DMS 273 treated with DMSO at 0.1 percent for 48 hours (cell line): ENCODE results near the gene SORCS2.

Experiments used
- DNase-seq: peaks from one replicate; lab custom pipeline; 2025; lab: John Stamatoyannopoulos, UW

Gene SORCS2

DNA sequence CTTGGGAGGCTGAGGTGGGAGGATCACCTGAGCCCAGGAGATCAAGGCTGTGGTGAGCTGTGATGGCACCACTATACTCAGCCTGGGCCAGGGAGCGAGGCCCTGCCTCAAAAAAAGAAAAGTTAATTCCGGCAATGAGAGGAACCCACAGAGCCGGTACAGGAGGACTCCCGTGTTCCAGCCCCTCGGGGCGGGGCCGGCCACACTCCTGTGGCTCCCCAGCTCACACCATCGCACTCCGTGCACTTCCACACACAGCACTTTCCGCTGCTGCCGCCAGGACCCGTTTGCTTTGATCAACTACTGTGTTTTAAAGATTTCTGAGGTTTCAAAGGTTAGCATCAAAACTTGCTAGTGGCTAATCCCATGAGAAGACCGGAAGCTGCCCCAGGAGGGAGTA lies 575.6 kb downstream of the SORCS2 start:
- no peak for DNase-seq

DNA sequence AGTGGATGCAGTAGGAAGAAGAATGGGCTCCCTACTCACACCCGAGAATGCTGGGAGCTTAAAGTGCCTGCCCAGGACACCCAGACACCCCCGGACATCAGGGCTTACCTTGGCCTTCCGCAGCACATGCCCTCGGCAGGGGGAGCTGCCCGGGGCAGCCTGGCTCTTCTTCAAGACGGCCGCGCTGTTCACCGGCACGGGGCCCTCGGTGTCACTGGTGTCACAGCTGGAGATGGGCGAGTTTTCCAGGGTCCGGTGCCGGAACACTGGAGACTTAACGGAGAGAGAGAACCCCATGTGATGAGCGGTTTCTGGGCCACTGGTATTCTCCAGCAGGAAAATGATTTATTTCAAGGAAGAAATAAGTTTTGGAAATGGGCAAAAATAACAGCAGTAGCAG lies 576.4 kb downstream of the SORCS2 start:
- no peak for DNase-seq

DNA sequence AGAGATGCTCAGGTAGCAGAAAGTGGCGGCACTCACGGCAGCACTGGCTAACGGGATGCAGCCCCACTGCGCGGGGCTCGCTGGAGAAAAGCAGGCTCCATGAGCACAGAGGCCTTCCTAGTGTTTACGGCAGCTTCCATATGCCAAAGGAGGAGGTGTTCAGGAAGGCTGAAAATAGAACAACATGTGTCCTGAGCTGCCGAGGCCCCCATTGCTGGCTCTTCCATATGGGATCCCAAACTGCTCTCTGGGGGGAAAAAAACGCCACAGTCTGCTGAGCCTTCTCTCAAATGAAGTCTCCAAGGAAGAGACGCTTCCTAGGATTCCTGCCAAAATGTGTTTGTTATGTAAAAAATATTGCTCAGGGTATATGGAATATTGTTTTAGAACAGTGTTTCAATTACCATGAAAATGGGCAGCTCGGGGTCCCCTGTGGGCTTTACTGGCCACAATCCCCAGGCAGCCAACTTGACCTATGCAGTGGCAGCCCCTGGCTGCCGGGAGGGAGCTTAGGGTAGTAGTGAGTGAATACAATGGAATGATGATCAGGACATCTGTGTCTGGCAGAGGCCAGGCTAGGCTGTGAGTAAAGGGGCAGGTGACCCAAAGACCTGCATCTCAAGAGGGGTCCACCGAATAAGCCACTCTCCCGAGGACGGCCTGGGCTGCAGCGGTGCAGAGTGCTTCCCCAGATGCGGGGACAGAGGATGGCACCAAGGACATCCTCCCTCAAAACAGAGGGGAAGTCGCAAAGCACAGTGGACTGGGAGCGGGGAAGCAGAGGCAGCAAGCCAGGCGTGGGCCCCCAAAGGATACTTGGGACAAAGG lies 577.3 kb downstream of the SORCS2 start:
- DNase-seq, result no peak

DNA sequence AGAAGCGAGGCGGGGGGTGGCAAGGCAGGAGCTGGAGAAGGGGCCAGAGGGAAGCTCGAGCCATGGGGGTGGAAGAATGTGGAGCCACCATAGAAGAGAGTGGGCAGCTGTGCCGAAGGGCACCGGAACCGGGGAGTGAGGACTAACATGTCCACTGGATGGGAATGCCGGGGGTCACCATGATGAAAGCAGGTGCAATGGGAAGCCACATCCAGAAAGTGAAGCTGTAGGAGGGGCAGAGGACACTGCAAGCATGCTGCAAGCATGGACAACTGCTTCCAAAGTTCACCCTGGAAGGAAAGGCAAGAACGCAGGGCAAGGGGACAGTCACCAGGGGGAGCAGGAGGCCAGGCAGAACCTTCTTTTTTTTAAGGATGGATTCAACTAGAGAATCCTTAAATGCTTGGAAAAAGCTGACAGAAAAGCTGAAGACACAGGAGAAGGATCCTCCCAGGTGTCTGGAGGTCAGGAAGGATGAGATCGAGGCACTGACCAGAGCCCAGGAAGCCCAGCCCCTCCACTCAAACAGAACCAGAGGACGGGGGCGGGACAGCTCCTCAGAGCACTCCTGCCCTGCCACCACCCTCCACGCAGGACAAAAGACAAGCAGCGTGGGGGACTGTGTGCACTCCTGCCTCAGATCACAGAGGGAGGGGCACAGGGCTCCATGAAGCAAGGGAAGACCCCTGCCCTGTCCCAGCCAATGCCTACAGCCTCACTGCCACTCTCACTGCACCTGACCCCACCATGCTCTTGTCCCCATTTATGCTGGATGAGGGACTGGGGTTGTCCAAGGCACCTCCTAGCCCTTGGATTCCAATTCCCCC lies 578.1 kb downstream of the SORCS2 start:
- DNase-seq, result no peak

DNA sequence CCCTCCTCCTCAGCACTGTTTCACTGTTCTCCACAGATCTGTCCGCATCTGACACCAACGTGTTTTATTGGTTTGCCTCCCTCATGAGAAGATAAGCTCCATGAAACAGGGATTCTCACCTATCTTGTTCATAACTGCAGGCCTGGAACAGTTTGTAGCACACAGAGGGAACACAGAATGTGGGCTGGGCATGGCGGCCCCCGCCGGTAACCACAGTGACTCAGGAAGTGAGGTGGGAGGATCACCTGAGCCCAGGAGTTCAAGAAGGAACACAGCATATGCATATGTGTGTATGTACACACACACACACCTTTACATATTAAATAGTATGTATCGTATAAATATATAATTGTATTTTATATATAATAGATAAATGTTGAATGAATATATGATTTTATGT lies 578.7 kb downstream of the SORCS2 start:
- DNase-seq, result no peak

DNA sequence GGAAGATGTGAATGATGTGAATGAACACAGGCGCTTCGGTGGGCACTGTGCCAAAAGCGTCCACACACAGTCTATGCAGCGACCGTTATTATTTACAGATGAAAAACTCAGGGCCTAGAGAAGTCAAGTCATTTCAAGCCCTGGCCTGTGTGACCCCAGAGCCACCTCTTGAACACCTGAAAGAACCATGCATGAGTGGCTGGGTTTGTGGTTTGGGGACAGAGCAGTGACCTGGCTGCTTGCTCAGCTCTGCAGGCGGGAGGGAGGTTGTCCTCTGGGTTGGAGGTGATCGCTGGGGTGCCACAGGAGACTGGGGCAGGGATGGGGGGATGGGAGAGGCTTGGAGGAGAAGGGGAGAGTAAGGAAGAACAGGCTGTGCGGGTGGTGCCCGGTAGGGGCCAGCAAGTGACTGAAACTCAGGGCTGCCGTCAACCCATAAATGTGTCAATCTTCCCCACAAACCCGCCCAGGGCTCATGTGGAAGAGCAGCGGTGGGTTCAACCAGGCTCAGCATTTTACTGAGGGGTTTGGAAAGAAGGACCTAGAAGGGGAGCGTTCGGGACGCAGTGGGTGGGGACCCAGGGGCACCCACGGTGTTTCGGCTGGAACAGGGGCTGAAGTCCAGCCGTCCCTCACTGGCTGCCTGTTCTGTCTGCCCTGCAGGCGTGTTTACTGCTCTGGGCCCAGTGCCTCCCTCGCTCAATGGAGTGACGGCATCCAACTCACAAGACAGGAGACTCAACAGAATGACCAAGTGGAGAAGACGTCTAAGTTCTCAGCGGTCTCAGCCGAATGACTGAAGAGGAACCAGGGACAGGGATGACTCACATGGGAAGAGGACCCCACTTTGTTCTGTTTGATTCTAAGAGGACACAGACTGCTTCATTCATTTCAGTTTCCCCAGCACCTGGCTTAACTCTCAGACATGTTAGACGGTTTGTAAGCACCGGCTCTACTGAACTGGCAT lies 579.5 kb downstream of the SORCS2 start:
- DNase-seq, result no peak

DNA sequence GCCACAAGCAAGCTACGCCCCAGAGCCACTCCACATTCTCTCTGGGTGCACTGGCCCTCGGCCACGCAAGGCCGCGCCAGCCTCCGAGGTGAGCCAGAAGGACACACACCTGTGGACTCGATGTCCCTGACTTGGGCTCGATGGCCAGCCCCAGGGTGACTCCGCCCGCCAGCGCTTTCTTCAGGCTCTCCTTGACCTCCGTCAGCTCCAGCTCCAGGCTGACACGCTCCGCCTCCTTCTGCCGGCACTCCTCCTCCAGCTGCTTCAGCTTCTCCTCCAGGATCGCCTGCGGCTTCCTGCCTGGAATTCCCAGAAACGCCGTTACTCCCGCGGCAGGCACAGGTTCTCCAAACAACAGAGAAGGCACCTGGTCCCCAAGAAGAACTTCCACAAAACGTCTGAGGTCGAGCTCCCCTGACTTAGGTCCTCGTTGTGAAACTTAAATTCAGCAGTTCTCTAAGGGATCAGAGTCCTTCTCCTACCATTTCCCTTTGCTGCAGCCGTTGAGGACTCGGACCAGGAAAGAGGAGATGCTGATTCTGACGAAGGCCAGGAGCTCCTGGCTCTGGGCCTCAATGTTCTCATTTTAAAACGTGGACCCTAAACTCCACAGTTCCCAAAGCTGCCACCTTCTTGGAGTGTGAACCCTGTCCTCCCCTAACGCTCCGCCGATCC lies 580.5 kb downstream of the SORCS2 start:
- no peak for DNase-seq

DNA sequence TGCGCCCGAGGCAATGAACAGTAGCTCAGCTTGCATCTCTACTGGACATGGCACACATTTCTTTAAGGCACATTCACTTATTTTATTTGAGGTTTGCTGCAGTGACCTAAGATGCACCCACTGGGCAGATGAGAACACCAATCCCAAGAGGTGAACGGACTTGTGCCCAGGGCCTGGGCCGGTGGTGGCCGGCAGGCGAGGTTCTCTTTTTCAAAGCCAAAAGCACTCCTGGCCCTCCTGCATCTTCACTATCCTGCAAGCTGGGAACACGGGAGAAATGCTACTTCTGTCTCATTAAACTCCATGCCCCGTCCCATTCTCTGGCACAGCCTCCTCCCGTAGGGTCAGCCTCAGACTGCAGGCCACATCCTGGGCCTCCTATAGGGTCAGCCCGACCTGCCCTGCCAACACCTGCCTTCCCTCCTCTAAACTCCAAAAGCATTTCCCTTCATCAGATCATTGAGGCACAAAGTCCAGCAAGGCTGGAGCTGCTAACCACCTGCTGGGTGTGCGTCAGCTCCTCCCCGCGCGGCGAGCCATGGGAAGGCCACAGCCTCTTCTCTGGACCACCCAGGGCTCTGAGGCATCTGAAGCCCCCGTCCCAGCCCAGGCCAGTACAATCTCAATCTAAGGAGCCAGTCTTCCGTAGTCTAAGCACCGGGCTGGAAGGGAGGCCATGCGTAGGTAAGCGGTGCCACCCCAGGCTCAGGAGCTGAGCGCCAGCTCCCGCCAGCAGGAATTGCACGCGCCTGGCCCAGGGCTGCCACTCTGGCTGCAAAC lies 581.3 kb downstream of the SORCS2 start:
- no peak for DNase-seq

DNA sequence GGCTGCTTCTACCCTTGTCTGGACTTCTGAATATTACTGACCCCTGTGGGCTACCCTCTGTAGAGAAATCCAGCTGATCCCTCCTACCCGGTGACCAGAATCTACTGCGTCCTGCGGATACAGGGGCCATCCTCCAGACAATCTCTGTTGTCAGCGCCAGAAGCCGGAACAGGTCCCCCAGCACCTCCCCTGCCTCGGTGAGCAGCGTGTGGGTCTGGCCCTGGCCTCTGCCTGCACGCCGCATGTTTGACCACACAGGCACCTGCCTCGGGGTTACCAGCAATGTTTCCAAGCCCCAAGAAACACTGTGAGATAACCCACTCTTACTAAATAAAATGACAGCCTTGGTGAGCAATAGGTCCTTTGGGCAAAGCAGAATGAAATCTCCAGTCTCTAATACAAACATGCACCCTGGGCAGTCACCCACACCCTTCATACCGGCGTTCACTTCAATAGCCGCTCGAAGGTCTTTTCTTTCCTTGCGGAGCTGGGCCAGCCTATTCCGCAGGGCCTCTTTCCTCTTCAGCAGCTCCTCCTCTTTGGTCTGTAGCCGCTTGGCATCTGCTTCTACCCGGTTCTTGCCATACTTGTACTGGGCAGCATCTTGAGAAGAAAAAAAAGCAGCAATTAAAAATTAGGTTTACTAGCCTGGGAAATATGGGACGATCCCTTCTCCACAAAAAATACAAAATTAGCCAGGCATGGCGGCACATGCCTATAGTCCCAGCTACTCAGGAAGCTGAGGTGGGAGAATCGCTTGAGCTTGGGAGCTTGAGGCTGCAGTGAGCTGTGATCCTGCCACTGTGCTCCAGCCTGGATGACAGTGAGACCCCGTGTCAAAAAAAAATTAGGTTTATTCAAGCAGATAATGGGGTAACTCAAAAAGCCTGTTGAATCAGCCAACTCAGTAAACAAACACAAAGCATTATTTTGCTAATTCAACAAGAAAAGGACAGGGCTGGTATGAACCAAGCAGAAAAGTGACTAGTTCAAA lies 582.3 kb downstream of the SORCS2 start:
- DNase-seq, result no peak

DNA sequence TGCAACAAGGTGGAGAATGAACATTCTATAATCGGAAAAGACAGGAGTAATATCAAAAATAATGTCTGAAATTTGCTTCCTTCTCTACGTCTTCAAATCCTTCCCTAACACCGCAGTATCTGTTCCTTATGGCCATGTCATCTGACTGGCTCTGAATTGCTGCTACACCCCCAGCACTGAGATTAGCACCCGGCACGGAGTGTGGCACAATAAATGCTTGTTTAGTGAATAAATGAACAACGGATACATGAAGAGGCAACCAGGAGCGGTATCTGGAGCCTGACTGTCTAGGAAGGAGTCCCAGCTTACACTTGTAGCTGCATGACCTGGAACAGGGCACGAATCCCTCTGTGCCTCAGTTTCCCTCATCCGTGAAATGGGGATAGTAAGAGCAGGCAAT lies 583.1 kb downstream of the SORCS2 start:
- DNase-seq, result no peak

DNA sequence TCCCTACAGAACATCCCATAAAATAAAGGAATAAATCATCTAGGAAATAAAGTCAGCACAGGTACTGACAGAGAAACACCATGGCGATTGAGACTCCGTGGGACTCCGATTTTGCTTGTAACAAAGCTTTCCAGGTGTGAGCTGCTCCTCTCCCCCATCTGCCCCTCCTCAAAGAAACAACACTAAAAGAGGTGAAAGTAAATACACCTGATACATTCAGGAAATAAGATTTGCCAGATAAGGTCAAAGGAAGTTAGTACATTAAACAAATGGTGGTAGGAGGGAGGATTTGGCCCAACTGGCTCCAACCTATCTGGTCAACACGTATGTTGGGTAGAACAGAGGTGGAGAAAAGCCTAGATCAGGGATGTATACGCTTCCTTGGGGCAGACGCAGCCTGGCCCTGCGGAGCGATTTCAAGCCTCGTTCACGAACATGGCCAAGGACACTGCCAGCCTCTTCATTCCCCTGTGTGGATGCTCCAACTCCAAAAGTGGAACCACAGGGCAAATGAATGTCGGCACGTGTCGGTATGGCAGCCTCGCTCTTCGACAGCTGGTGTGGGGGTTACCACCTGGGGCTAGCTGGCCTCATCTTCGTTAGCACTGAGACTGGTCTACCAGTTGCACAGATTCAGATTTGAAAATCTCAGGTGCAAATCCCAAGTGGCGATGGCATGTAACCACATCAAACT lies 584.8 kb downstream of the SORCS2 start:
- DNase-seq, result no peak

DNA sequence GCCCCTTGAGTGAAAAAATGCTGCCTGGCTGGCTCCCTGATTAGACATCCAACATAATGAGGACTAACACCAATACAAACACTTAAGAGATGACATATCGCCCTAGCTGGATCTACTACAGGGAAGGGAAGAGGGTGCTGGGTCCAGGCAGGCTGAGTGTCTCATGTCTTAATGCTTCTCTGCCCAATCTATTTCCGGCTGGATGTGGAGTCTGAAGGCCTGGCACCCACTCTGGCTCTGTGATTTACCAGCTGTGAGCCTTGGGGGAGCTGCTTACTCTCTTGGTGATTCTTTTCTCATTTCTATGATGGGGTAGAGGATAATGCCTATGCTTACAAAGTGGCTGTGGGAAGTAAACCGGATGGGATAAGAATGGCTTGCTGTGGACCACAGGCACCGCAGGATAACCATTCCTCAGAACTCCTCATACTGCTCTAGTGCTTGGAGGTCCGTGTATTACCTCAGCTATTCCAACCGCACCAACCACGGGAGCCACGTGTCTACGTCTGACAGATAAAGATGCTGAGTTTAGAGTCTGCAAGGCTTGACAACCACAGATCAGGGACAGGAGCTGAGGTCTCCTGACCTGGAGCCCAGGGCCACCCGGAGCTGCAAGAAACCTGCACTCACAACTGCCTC lies 585.7 kb downstream of the SORCS2 start:
- DNase-seq, result no peak

DNA sequence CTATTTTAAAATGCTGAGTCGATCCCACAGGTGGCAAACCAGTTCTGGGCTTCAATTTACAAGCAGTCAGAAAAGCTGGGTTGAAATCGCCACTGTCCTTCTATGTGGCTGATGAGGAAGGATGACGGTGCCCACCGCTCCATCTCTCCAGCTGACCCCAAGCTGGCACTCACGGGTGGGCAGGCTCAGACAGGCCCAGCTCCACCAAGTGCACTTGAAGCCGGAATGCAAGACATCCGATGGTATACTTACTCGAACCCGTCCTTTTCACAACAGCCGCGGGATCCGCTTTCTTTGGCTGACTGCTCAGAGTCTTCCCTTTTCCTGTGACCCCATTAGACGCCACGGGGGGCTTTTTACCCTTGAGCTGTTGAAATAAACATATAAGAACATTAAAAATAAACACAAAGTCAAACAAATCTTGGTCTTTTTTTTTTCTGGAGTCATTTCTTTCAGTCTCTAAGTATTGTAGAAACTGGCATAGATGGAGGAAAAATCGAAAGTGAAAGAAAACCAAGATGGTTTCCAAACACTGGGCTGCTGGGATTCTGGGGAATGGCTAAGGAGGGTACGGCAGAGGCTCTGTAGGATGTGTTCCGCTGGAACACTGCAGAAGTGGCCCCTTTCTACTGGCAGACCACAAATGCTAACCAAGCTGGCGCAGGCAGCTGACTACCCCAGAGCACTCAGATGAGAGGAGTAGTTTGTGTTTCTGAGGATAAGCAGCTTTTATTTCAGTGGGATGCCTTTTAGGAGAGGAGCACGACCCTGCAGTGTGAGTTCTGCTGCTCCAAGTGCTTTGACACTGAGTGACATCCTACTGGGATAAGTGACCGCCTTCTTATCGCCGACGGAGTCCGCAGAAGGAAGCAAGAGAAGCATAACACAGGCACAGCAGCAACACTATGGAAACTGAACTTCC lies 586.4 kb downstream of the SORCS2 start:
- DNase-seq, result no peak

DNA sequence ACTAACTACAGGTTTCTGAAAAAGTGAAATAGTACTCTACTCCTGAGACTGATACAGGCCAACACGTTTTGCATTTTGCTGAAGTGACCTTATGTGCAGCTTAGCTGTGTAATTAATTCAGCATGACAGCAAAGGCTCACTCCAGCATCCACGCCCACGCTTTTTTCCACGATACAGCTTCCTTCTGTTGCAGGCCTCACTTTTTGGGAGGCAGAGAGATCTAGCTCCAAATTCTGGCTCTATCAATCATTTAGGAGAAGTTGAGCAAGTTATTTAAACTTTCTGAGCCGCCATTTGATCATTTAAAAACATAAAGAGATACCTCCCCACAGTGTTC lies 587.1 kb downstream of the SORCS2 start:
- no peak for DNase-seq

DNA sequence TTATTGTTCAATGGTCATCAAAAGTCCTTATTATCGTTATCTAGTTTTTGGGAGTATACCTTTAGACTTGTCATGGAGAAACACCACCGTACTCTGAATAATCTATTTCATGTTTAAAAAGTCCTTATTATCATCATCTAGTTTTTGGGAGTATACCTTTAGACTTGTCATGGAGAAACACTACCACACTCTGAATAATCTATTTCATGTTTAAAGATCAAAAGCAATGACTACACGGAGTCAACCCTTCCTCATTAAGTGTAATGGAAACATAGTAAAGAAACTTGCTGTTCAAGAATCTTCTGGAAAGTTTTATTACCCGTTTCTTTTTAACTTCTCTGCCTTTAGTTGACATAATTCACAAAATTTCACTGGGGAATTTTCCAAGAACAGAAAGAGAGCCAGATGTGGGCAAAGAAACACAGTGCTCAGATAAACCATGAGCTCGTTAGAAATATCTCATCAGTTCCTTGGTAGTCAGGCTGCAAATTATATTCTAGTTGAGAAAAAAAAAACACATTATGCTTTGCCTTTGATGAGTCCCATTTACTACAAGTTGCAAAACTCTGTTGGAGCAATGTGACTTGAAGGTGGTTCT lies 588.5 kb downstream of the SORCS2 start:
- no peak for DNase-seq

DNA sequence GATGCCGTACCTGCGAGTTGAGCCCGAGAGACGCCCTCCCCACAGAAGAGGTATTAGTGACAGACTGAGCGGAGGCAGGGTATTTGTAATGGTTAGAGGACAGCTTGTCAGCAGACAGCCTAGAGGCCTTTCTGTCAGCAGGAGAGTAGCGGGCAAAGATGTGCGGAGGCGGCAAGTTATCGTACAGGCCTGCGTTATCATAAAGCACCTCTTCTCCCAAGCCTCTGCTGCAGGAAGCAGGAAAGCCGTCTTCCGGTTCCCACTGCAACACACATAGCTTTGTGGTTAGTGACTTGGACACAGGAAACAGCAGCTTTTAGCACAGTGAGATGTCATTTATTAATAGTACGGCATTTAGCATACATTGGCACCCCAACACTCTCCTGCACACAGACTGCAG lies 589.0 kb downstream of the SORCS2 start:
- no peak for DNase-seq

DNA sequence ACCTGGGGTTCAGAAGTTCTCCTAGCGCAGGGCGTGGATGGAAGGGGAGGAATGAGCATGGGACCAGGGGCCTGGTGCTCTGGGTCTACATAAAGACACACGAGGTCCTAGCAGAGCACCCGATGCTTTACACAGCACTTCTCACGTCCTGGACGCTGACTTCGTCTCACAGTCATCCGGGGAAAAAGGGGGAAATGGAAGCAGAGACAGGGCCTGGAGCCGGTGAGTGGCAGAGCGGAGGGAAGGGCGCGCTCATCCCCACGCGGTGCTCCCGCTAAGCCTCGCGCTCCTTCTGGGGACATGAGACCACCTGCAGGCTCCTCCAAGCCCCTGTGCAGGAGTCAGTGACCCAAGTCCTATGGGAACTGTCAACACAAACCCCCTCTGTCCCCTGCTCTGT lies 589.7 kb downstream of the SORCS2 start:
- no peak for DNase-seq
